ENCODE data around the gene HINFP.

The HINFP gene

DNA sequence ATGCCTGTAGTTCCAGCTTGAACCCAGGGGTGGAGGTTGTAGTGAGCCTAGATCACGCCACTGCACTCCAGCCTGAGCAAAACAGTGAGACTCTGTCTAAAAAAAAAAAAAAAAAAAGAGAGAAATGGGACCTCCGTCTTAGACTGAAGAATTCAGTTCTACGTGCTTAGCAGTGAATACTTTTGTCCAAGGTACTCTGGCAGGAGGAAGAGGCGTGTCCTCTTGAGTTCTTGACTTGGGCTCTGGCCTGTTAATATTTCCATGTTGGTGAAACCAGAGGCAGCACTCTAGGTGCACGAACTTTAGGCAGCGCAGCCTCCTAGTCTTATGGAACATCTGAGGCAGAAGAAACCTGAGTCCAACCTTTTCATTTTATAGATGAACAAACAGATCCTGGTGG lies 34.3 kb upstream of the HINFP start:
- TF ChIP-seq, protein P1, sequence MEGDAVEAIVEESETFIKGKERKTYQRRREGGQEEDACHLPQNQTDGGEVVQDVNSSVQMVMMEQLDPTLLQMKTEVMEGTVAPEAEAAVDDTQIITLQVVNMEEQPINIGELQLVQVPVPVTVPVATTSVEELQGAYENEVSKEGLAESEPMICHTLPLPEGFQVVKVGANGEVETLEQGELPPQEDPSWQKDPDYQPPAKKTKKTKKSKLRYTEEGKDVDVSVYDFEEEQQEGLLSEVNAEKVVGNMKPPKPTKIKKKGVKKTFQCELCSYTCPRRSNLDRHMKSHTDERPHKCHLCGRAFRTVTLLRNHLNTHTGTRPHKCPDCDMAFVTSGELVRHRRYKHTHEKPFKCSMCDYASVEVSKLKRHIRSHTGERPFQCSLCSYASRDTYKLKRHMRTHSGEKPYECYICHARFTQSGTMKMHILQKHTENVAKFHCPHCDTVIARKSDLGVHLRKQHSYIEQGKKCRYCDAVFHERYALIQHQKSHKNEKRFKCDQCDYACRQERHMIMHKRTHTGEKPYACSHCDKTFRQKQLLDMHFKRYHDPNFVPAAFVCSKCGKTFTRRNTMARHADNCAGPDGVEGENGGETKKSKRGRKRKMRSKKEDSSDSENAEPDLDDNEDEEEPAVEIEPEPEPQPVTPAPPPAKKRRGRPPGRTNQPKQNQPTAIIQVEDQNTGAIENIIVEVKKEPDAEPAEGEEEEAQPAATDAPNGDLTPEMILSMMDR (conservative IDR thresholded peaks at IDR 0.05), result no peak
- no peak overlapping the region for H3K27ac ChIP-seq

DNA sequence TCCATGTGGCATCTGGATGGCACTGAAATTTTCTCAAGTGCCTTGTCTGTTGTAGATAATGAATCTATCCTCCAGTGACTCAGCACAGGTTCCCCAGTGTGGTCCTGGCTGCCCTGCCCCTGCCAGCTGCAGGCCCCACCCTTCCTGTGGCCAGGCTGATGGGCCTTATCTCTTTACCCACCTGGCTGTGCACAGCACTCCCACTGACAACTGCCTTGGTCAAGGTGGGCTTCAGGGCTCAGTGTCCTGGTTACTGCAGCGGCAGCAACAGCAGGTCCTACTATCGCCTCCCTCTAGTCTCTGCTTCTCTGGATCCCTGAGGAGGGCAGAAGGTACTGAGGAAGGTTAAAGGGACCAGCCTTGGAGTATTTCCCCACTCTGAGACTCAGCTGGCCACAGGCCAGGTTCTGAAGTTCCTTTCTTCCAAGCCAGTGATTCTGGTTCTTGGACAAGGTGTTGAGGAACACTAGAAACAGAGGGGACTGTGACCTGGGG lies 33.6 kb upstream of the HINFP start:
- no peak overlapping the region for H3K27ac ChIP-seq

DNA sequence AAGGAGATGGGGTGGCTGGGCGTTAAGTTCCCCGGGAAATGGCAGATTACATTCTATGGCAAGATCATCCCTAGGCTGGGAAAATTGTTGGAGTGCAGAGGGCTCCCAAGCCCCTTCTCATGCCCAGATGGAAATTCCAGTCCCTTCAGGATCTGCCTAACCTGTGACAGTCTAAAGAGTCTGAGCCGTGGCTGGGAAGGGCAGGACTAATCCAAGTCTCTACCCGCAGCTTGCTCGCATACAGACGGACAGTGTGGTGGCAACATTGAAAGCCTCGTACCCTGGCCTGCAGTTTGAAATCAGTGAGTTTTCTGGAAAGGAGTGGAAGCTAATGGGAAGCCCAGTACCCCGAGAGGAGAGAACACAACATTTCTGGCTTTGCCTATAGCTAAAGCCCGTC lies 33.0 kb upstream of the HINFP start:
- no peak overlapping the region for H3K27ac ChIP-seq
- TF ChIP-seq, protein P1 (conservative IDR thresholded peaks at IDR 0.05), result no peak

More for the DNA sequence above, 33.6 kb upstream of the HINFP start:
- TF ChIP-seq, protein P1 (conservative IDR thresholded peaks at IDR 0.05), result no peak

DNA sequence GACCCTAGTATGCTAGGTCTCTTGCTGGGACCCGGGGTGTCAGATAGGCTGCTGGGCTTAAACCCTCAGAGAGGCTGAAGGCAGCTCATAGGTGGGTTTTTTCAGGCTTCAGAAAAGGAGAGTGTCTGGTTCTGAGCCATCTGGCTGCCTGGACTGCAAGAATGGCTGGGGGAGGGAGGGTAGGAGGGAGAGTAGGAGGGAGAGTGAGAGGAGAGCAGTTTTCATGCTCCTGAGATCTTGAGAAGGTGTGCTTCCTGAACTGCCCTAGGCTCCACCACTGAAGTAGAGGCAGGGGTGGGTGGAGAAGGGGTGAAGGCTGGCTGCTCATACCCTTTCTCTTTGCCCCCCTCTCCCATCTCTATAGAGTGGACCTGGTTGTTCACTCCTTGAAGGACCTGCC lies 32.1 kb upstream of the HINFP start:
- TF ChIP-seq, protein P1 (conservative IDR thresholded peaks at IDR 0.05), result no peak
- H3K27ac ChIP-seq, result no peak overlapping the region

DNA sequence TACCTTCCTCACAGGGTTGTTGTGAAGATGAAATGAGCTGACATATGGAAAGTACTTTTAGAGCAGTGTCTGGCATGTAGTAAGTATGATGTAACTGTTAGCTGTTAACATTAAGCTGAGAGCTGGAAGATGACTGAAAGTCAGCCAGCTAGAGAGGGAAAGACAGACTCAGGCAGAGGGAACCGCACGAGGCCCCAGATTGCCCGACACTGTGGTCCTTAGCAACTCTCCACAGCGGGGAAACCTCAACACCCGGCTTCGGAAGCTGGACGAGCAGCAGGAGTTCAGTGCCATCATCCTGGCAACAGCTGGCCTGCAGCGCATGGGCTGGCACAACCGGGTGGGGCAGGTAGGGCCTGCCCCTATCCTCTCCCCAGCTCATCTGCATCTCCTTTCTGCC lies 30.2 kb upstream of the HINFP start:
- peak overlapping the region; percentile 95 for H3K27ac ChIP-seq
- TF ChIP-seq, protein P1 (conservative IDR thresholded peaks at IDR 0.05), result no peak

DNA sequence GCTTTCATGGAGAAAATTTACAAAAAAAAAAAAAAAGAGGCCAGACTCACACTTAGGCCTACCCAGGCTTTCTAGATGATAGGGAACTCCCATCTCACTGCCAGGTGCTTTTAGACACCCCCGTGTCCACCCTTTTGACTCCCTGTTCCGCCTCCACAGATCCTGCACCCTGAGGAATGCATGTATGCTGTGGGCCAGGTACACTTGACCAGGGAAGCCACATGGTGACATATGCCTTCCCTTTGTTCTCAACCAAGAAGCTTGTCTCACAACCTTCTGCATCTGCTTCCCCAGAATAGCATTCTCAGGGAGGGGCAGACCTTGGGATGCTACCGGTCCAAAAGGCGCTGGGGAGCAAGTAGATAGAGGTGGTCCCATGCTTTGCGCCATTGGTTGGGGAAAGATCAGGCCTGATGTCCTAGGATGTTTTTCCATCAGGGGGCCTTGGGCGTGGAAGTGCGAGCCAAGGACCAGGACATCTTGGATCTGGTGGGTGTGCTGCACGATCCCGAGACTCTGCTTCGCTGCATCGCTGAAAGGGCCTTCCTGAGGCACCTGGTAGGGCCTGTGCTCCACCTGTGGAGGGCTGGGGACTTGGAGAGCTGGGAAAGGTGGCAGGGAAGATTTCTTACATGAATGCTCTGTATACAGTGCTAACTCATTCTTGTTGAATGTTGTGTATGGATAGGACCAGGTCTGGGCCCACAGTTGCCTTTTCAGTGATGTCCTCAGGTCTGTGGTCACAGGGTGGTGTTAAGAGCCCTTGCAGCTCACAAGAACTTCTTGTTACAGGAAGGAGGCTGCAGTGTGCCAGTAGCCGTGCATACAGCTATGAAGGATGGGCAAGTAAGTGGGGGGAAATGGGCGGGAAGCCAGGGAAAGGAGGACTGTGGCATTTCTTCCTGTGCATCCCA lies 29.2 kb upstream of the HINFP start:
- TF ChIP-seq, protein P1 (conservative IDR thresholded peaks at IDR 0.05), result no peak
- H3K27ac ChIP-seq, result peak overlapping the region; percentile 95

DNA sequence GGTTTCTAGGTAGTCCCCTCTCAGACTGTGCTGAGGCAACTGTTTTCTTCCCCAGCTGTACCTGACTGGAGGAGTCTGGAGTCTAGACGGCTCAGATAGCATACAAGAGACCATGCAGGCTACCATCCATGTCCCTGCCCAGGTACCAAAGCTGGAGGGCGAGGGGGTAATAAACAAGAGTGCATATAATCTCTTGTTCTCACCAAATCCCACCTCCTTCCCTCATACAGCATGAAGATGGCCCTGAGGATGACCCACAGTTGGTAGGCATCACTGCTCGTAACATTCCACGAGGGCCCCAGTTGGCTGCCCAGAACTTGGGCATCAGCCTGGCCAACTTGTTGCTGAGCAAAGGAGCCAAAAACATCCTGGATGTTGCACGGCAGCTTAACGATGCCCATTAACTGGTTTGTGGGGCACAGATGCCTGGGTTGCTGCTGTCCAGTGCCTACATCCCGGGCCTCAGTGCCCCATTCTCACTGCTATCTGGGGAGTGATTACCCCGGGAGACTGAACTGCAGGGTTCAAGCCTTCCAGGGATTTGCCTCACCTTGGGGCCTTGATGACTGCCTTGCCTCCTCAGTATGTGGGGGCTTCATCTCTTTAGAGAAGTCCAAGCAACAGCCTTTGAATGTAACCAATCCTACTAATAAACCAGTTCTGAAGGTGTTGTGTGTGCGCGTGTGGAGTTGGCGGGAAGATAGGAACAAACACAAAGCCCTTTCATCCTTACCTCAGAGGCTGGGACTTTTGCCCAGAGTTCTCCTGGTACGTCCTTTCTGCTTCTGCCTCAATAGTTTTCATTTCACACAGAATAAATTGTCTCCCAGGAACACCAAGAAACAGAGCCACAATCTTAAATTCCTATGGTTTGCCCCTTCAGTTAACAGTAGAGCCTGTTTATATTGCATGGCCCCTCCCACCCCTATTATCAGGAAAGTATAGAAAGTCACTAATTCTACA lies 28.2 kb upstream of the HINFP start:
- peak overlapping the region; percentile 95 for H3K27ac ChIP-seq
- TF ChIP-seq, protein P1 (conservative IDR thresholded peaks at IDR 0.05), result no peak

Measured in VCaP (cell line).